Endodermal cell (in vitro differentiated cells): ENCODE measurements around the gene TRIM67. TPM values are rescaled to one million over a fixed set of nuclear protein-coding genes. Genes with fewer than 3 reads are reported as not detected.

Experiments
- DNase-seq: peaks from one replicate; pipeline ENCODE4 v3.0.0-alpha.2; 2017
- H3K27ac ChIP-seq: 2 replicates; pipeline ENCODE4 v1.5.1; 2013; ENCODE audit warnings: mild to moderate bottlenecking, low read depth, low read length, moderate library complexity
- H3K27me3 ChIP-seq: 2 replicates; pipeline ENCODE4 v1.6.1; 2013; ENCODE audit warnings: mild to moderate bottlenecking, low read length, moderate library complexity; ENCODE audit not compliant: insufficient read depth, control insufficient read depth, poor library complexity, severe bottlenecking
- H3K36me3 ChIP-seq: 2 replicates; pipeline ENCODE4 v1.7.0; 2013; ENCODE audit warnings: mild to moderate bottlenecking, low read length, moderate library complexity; ENCODE audit not compliant: control insufficient read depth, insufficient read depth
- H3K4me1 ChIP-seq: one replicate; pipeline ENCODE4 v1.7.0; 2013; ENCODE audit warnings: low read length; ENCODE audit not compliant: control insufficient read depth, insufficient read depth
- H3K4me3 ChIP-seq: 2 replicates; pipeline ENCODE4 v1.5.1; 2013; ENCODE audit warnings: mild to moderate bottlenecking, low read length, moderate library complexity
- H3K9ac ChIP-seq: 2 replicates; pipeline ENCODE4 v1.6.1; 2013; ENCODE audit warnings: mild to moderate bottlenecking, low read length, moderate library complexity; ENCODE audit not compliant: poor library complexity, severe bottlenecking; ENCODE audit errors: extremely low read depth
- H3K9me3 ChIP-seq: 2 replicates; pipeline ENCODE4 v1.6.1; 2013; ENCODE audit warnings: mild to moderate bottlenecking, low read length, moderate library complexity; ENCODE audit not compliant: control insufficient read depth
- H3K27ac Mint-ChIP-seq: 2 replicates; pipeline ENCODE4 v1.8.0; 2020; ENCODE audit warnings: mixed read lengths
- H3K27me3 Mint-ChIP-seq: 2 replicates; pipeline ENCODE4 v1.8.0; 2021; ENCODE audit warnings: mild to moderate bottlenecking, mixed read lengths; ENCODE audit not compliant: insufficient read depth
- H3K36me3 Mint-ChIP-seq: 2 replicates; pipeline ENCODE4 v1.8.0; 2020; ENCODE audit warnings: low read depth, mixed read lengths
- H3K4me1 Mint-ChIP-seq: 2 replicates; pipeline ENCODE4 v1.8.0; 2020; ENCODE audit warnings: mixed read lengths
- H3K4me3 Mint-ChIP-seq: 2 replicates; pipeline ENCODE4 v1.8.0; 2020; ENCODE audit warnings: mild to moderate bottlenecking, moderate library complexity, mixed read lengths
- H3K9me3 Mint-ChIP-seq: 2 replicates; pipeline ENCODE4 v1.8.0; 2020; ENCODE audit warnings: mild to moderate bottlenecking, mixed read lengths
- WGBS, 2 experiments: methylation state at CpG; one replicate each; pipeline versions ENCODE4 v1.1.5 to v1.1.7; 2013; ENCODE audit warnings: missing lambda C conversion rate in 2 of 2, mixed read lengths in 1 of 2; ENCODE audit not compliant: insufficient coverage in 1 of 2, insufficient read length in 1 of 2; 5-methylcytosine and 5-hydroxymethylcytosine counted together
- total RNA-seq, 2 donors: library from RNA; stranded (reverse); fragmentation: NEBNext Ultra II Directional in 1 of 2; extraction: Animal tissue kit (Norgen Biotek cat#: 25700) in 1 of 2; gene quantifications; 2 replicates in 1 of 2; 3 replicates in 1 of 2; pipeline ENCODE4 v1.2.1, GENCODE V29; 2021
- TF ChIP-seq, protein P1 (sequence below): fragments of 200-600 bp; sonication (generic); conservative IDR thresholded peaks from 2 replicates; pipeline ENCODE4 v1.5.0; 2021; ENCODE audit warnings: antibody characterized with exemption, mild to moderate bottlenecking

Gene TRIM67
- total RNA-seq, 2 donors from 2014 or later: 0.04 TPM

DNA sequence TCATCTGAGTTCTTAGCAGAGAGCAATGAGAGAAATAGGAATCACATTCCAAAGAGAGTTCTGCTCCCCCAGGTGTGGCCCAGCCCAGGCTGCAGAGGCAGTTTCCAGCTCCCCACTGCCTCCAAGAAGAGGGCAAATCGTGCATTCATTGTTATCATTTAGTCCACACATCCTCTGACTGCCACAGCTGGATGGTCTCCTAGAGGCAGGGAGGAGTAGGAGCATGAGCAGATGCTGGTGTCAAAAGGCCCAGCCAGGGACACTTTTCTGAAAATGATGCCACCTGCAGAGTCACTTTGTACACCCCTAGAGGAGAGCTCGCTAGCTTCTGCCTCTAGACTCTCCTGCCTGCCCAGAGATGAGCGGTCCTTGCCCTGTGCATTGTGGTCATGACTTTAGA lies 45.6 kb downstream of the TRIM67 start:
- H3K9ac ChIP-seq: no peak overlapping the region
- no peaks in the 10 kb centered on the region for H3K4me1 ChIP-seq
- H3K9me3 ChIP-seq: no peaks in the 10 kb centered on the region
- H3K27ac ChIP-seq: no peak overlapping the region
- TF ChIP-seq, protein P1, sequence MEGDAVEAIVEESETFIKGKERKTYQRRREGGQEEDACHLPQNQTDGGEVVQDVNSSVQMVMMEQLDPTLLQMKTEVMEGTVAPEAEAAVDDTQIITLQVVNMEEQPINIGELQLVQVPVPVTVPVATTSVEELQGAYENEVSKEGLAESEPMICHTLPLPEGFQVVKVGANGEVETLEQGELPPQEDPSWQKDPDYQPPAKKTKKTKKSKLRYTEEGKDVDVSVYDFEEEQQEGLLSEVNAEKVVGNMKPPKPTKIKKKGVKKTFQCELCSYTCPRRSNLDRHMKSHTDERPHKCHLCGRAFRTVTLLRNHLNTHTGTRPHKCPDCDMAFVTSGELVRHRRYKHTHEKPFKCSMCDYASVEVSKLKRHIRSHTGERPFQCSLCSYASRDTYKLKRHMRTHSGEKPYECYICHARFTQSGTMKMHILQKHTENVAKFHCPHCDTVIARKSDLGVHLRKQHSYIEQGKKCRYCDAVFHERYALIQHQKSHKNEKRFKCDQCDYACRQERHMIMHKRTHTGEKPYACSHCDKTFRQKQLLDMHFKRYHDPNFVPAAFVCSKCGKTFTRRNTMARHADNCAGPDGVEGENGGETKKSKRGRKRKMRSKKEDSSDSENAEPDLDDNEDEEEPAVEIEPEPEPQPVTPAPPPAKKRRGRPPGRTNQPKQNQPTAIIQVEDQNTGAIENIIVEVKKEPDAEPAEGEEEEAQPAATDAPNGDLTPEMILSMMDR: no peak
- Mint-ChIP-seq H3K4me3 (no peak overlapping the region), H3K27ac (no peak overlapping the region), H3K9me3 (no peaks in the 10 kb centered on the region), H3K27me3 (peaks cover 72% of the 10 kb centered on the region), H3K4me1 (peaks cover 9% of the 10 kb centered on the region), H3K36me3 (no peaks in the 10 kb centered on the region)
- H3K36me3 ChIP-seq: no peaks in the 10 kb centered on the region
- DNase-seq: no peak
- no peak overlapping the region for H3K4me3 ChIP-seq
- 80 to 93% methylated on average over 2 to 3 of the region's 3 CpGs for WGBS, 2 experiments
- no peaks in the 10 kb centered on the region for H3K27me3 ChIP-seq

DNA sequence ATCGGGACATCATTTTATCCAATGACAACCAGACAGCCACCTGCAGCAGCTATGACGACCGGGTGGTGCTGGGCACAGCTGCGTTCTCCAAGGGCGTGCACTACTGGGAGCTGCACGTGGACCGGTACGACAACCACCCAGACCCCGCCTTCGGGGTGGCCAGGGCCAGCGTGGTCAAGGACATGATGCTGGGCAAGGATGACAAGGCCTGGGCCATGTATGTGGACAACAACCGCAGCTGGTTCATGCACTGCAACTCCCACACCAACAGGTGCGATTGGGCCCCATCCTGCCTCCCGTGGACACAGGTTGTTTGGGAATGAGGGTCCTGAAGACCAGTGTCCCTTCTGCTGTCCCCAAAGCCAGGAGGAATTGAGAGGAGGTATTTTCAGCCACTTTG lies 47.1 kb downstream of the TRIM67 start:
- no peak for DNase-seq
- Histone ChIP-seq H3K9me3 (no peaks in the 10 kb centered on the region), H3K4me3 (no peak overlapping the region), H3K9ac (no peak overlapping the region), H3K4me1 (no peaks in the 10 kb centered on the region), H3K27me3 (no peaks in the 10 kb centered on the region), H3K36me3 (no peaks in the 10 kb centered on the region), H3K27ac (no peak overlapping the region)
- no peak overlapping the region for H3K27ac Mint-ChIP-seq
- H3K36me3 Mint-ChIP-seq: peaks cover under 1% of the 10 kb centered on the region
- WGBS, 2 experiments: 78 to 91% methylated on average over 13 to 14 of the region's 14 CpGs
- H3K9me3 Mint-ChIP-seq: no peaks in the 10 kb centered on the region
- TF ChIP-seq, protein P1: no peak
- peaks cover 74% of the 10 kb centered on the region for H3K27me3 Mint-ChIP-seq
- no peak overlapping the region for H3K4me3 Mint-ChIP-seq
- H3K4me1 Mint-ChIP-seq: peaks cover 15% of the 10 kb centered on the region

DNA sequence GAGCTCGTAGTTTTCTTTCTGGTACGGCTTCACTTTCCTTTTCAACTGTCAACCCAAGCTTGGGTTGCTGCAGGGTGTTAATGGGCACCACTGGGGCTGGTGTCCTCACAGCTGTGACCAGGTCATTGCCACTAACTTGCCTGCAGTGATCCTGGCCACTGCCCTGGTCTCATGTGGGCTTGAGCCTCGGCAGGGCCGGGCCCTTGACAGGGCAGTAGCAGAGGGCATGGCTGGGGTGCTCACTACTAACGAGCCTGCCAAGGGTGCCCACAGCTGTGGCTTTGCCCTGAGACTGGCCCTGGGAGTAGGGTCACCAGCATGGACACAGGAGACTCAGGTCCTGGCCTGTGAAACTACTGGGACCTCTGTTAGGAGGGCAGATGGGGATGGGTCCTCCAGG lies 47.7 kb downstream of the TRIM67 start:
- Mint-ChIP-seq H3K27ac (no peak overlapping the region), H3K4me3 (no peak overlapping the region), H3K36me3 (peaks cover 2% of the 10 kb centered on the region), H3K9me3 (no peaks in the 10 kb centered on the region), H3K27me3 (peaks cover 74% of the 10 kb centered on the region), H3K4me1 (peaks cover 15% of the 10 kb centered on the region)
- no peaks in the 10 kb centered on the region for H3K4me1 ChIP-seq
- no peak overlapping the region for H3K27ac ChIP-seq
- H3K9ac ChIP-seq: no peak overlapping the region
- H3K4me3 ChIP-seq: no peak overlapping the region
- H3K9me3 ChIP-seq: no peaks in the 10 kb centered on the region
- H3K36me3 ChIP-seq: no peaks in the 10 kb centered on the region
- TF ChIP-seq, protein P1: no peak
- no peak for DNase-seq
- H3K27me3 ChIP-seq: no peaks in the 10 kb centered on the region
- WGBS, 2 experiments: 92 to 95% methylated on average over 5 of the region's 5 CpGs
